Esophagus muscularis mucosa (tissue), 3 donors: ENCODE measurements around the gene DHX58.

Experiments used
- CTCF ChIP-seq, 3 experiments: fragments of 200-600 bp in 2 of 3; fragments of 450-650 bp in 1 of 3; sonication (generic) in 2 of 3; IDR thresholded peaks; one replicate each; pipeline ENCODE4 v1.5.1; 2017 to 2019; ENCODE audit warnings: antibody characterized with exemption in 3 of 3, mild to moderate bottlenecking in 2 of 3, moderate library complexity in 1 of 3
- POLR2AphosphoS5 ChIP-seq, 2 donors: sonication (generic); formaldehyde crosslinking; IDR thresholded peaks; one replicate each; pipeline ENCODE4 v1.6.1; 2017; ENCODE audit warnings: antibody characterized with exemption in 2 of 2

- TF ChIP-seq CTCF (IDR thresholded peaks at IDR 0.05) = no peak
- TF ChIP-seq POLR2AphosphoS5 (IDR thresholded peaks at IDR 0.05) = no peak
These were observed 35.5 kb downstream of the DHX58 start for GRCh38 chr17:42076797-42077559.
